ENCODE data around the gene GPR108. TPM values are rescaled to one million over a fixed set of nuclear protein-coding genes. Genes with fewer than 3 reads are reported as not detected.
"Not testable (repeated sequence)": the region's sequence is repeated elsewhere in the genome, so short reads cannot be mapped to it uniquely, and the experiment has no call there.

Gene GPR108
- total RNA-seq: 14.6 TPM

GRCh38 chr19:6737284-6737872, at the start of gene GPR108:
Gene GPR108 (minus strand): TSS chr19:6737580. CDS start chr19:6737576, 4 bp downstream.
- H3K27me3 ChIP-seq (ENCODE audit: control insufficient read depth in 3 of 3, insufficient read depth in 3 of 3, low read length in 3 of 3): no peaks in the 10 kb centered on the region
- H3K9ac ChIP-seq (ENCODE audit: low read depth in 1 of 3, low read length in 3 of 3): peak within 1 kb of the TSS; percentile 84 to 91 (median 89)
- peaks cover 37 to 43% (median 38%) of the 10 kb centered on the region in 3 donors for H3K4me1 ChIP-seq (ENCODE audit: control insufficient read depth in 3 of 3, insufficient read depth in 3 of 3, low read length in 3 of 3)
- no peaks in the 10 kb centered on the region for H3K9me3 ChIP-seq (ENCODE audit: control insufficient read depth in 3 of 3, low read length in 3 of 3)
- H3K36me3 ChIP-seq (ENCODE audit: control insufficient read depth in 3 of 3, insufficient read depth in 3 of 3, low read length in 3 of 3): peaks cover 10 to 13% (median 12%) of the 10 kb centered on the region in 3 donors
- H3K27ac ChIP-seq (ENCODE audit: low read depth, low read length): peak within 1 kb of the TSS; percentile 99
- peak within 1 kb of the TSS; percentile 82 to 86 (median 83) for H3K4me3 ChIP-seq (ENCODE audit: low read length in 3 of 3)

DNA sequence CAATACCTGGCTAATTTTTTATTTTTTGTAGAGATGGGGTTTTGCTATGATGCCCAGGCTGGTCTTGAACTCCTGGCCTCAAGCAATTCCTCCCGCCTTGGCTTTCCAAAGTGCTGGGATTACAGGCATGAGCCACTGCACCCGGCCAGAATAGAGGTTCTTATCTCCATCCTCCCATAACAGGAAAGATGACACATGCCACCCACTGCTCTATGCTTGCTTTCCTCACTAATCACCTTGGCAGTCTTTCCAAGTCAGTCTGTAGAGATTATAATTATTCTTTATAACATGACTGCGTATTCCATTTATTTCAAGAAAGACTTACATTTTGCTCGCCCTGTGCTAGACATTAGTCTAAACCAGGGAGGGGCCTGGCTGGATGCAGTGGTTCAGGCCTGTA, 41.8 kb upstream of the GPR108 start:
- Histone ChIP-seq H3K9ac (ENCODE audit: low read depth in 1 of 3, low read length in 3 of 3) (no peak overlapping the region), H3K27ac (ENCODE audit: low read depth, low read length) (no peak overlapping the region), H3K4me1 (ENCODE audit: control insufficient read depth in 3 of 3, insufficient read depth in 3 of 3, low read length in 3 of 3) (no peaks in the 10 kb centered on the region), H3K9me3 (ENCODE audit: control insufficient read depth in 3 of 3, low read length in 3 of 3) (no peaks in the 10 kb centered on the region), H3K36me3 (ENCODE audit: control insufficient read depth in 3 of 3, insufficient read depth in 3 of 3, low read length in 3 of 3) (no peaks in the 10 kb centered on the region), H3K4me3 (ENCODE audit: low read length in 3 of 3) (no peak overlapping the region), H3K27me3 (ENCODE audit: control insufficient read depth in 3 of 3, insufficient read depth in 3 of 3, low read length in 3 of 3) (no peaks in the 10 kb centered on the region)

GRCh38 chr19:6778386-6778785, 41.0 kb upstream of the GPR108 start:
- H3K4me1 ChIP-seq (ENCODE audit: control insufficient read depth in 3 of 3, insufficient read depth in 3 of 3, low read length in 3 of 3): no peaks in the 10 kb centered on the region

GRCh38 chr19:6777434-6777833, 40.1 kb upstream of the GPR108 start:
- H3K27ac ChIP-seq (ENCODE audit: low read depth, low read length): no peak overlapping the region
- no peaks in the 10 kb centered on the region for H3K9me3 ChIP-seq (ENCODE audit: control insufficient read depth in 3 of 3, low read length in 3 of 3)
- H3K27me3 ChIP-seq (ENCODE audit: control insufficient read depth in 3 of 3, insufficient read depth in 3 of 3, low read length in 3 of 3): peaks cover 0 to 5% (median 3%) of the 10 kb centered on the region in 3 donors
- H3K9ac ChIP-seq (ENCODE audit: low read depth in 1 of 3, low read length in 3 of 3): no peak overlapping the region
- H3K36me3 ChIP-seq (ENCODE audit: control insufficient read depth in 3 of 3, insufficient read depth in 3 of 3, low read length in 3 of 3): no peaks in the 10 kb centered on the region
- no peaks in the 10 kb centered on the region for H3K4me1 ChIP-seq (ENCODE audit: control insufficient read depth in 3 of 3, insufficient read depth in 3 of 3, low read length in 3 of 3)
- no peak overlapping the region for H3K4me3 ChIP-seq (ENCODE audit: low read length in 3 of 3)

More at GRCh38 chr19:6778386-6778785, 41.0 kb upstream of the GPR108 start:
- no peak overlapping the region for H3K9ac ChIP-seq (ENCODE audit: low read depth in 1 of 3, low read length in 3 of 3)
- H3K9me3 ChIP-seq (ENCODE audit: control insufficient read depth in 3 of 3, low read length in 3 of 3): no peaks in the 10 kb centered on the region
- H3K27ac ChIP-seq (ENCODE audit: low read depth, low read length): no peak overlapping the region
- no peaks in the 10 kb centered on the region for H3K27me3 ChIP-seq (ENCODE audit: control insufficient read depth in 3 of 3, insufficient read depth in 3 of 3, low read length in 3 of 3)
- no peak overlapping the region for H3K4me3 ChIP-seq (ENCODE audit: low read length in 3 of 3)
- no peaks in the 10 kb centered on the region for H3K36me3 ChIP-seq (ENCODE audit: control insufficient read depth in 3 of 3, insufficient read depth in 3 of 3, low read length in 3 of 3)

- Histone ChIP-seq H3K27ac (ENCODE audit: low read depth, low read length) (no peak overlapping the region), H3K4me1 (ENCODE audit: control insufficient read depth in 3 of 3, insufficient read depth in 3 of 3, low read length in 3 of 3) (no peaks in the 10 kb centered on the region), H3K27me3 (ENCODE audit: control insufficient read depth in 3 of 3, insufficient read depth in 3 of 3, low read length in 3 of 3) (peaks cover 0 to 7% (median 3%) of the 10 kb centered on the region in 3 donors), H3K4me3 (ENCODE audit: low read length in 3 of 3) (no peak overlapping the region), H3K9me3 (ENCODE audit: control insufficient read depth in 3 of 3, low read length in 3 of 3) (no peaks in the 10 kb centered on the region), H3K9ac (ENCODE audit: low read depth in 1 of 3, low read length in 3 of 3) (no peak overlapping the region), H3K36me3 (ENCODE audit: control insufficient read depth in 3 of 3, insufficient read depth in 3 of 3, low read length in 3 of 3) (no peaks in the 10 kb centered on the region)
Measured at GRCh38 chr19:6776999-6777398, 39.6 kb upstream of the GPR108 start.

DNA sequence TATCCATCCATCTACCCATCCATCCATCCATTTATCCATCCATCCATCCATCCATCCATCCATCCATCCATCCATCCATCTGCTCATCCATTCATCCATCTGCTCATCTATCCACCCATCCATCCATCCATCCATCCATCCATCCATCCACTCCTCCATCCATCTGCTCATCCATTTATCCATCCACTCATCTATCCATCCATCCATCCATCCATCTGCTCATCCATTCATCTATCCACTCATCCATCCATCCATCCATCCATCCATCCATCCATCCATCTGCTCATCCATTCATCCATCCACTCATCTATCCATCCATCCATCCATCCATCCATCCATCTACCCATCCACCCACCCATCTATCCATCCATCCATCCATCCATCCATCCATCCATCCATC, 38.7 kb upstream of the GPR108 start:
- not testable (repeated sequence) for H3K4me1 ChIP-seq (ENCODE audit: control insufficient read depth in 3 of 3, insufficient read depth in 3 of 3, low read length in 3 of 3); H3K4me3 ChIP-seq (ENCODE audit: low read length in 3 of 3); H3K36me3 ChIP-seq (ENCODE audit: control insufficient read depth in 3 of 3, insufficient read depth in 3 of 3, low read length in 3 of 3); H3K27ac ChIP-seq (ENCODE audit: low read depth, low read length); H3K9ac ChIP-seq (ENCODE audit: low read depth in 1 of 3, low read length in 3 of 3); H3K9me3 ChIP-seq (ENCODE audit: control insufficient read depth in 3 of 3, low read length in 3 of 3)
- H3K27me3 ChIP-seq (ENCODE audit: control insufficient read depth in 3 of 3, insufficient read depth in 3 of 3, low read length in 3 of 3): peaks cover 0 to 11% (median 3%) of the 10 kb centered on the region in 3 donors

GRCh38 chr19:6774821-6775707, 37.7 kb upstream of the GPR108 start:
- no peak overlapping the region for H3K4me3 ChIP-seq (ENCODE audit: low read length in 3 of 3)
- no peaks in the 10 kb centered on the region for H3K9me3 ChIP-seq (ENCODE audit: control insufficient read depth in 3 of 3, low read length in 3 of 3)
- H3K27me3 ChIP-seq (ENCODE audit: control insufficient read depth in 3 of 3, insufficient read depth in 3 of 3, low read length in 3 of 3): peaks cover 0 to 11% (median 3%) of the 10 kb centered on the region in 3 donors
- no peak overlapping the region for H3K9ac ChIP-seq (ENCODE audit: low read depth in 1 of 3, low read length in 3 of 3)
- no peak overlapping the region for H3K27ac ChIP-seq (ENCODE audit: low read depth, low read length)
- H3K36me3 ChIP-seq (ENCODE audit: control insufficient read depth in 3 of 3, insufficient read depth in 3 of 3, low read length in 3 of 3): no peaks in the 10 kb centered on the region
- H3K4me1 ChIP-seq (ENCODE audit: control insufficient read depth in 3 of 3, insufficient read depth in 3 of 3, low read length in 3 of 3): no peaks in the 10 kb centered on the region

DNA sequence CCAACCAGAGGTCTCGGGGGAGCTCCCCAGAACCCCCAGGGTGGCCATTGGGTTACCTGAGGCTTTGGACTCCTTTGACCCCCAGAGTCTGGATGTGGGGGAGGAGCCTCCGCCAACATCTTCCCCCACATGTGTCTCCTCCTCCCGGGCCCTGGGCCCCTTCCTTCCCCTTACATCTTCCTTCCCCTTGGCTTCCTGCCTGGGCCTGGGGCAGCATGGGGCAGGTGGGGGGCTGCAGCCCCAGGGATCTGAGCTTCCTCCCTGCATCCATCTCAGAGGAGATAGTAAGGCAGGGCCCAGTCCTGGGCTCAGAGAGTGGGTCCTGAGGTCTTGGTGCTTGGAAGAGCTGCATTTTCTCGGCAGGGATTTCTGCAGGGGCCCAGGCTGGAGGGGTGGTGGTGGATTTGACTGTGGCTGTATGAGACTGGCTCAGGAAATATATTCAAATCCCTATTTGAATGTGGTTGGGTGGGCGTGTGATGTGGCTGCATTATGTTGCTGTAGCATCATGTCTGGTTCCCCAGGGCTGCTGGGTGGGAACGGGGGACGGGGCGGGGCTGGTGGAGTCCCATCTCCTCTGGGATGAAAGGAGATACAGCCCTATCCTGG, 36.0 kb upstream of the GPR108 start:
- Histone ChIP-seq H3K36me3 (ENCODE audit: control insufficient read depth in 3 of 3, insufficient read depth in 3 of 3, low read length in 3 of 3) (no peaks in the 10 kb centered on the region), H3K4me1 (ENCODE audit: control insufficient read depth in 3 of 3, insufficient read depth in 3 of 3, low read length in 3 of 3) (no peaks in the 10 kb centered on the region), H3K27ac (ENCODE audit: low read depth, low read length) (peak overlapping the region; percentile 25), H3K9ac (ENCODE audit: low read depth in 1 of 3, low read length in 3 of 3) (no peak overlapping the region), H3K27me3 (ENCODE audit: control insufficient read depth in 3 of 3, insufficient read depth in 3 of 3, low read length in 3 of 3) (peaks cover 0 to 14% (median 5%) of the 10 kb centered on the region in 3 donors), H3K4me3 (ENCODE audit: low read length in 3 of 3) (peak overlapping the region in 1 of 3 donors; percentile 31), H3K9me3 (ENCODE audit: control insufficient read depth in 3 of 3, low read length in 3 of 3) (no peaks in the 10 kb centered on the region)

DNA sequence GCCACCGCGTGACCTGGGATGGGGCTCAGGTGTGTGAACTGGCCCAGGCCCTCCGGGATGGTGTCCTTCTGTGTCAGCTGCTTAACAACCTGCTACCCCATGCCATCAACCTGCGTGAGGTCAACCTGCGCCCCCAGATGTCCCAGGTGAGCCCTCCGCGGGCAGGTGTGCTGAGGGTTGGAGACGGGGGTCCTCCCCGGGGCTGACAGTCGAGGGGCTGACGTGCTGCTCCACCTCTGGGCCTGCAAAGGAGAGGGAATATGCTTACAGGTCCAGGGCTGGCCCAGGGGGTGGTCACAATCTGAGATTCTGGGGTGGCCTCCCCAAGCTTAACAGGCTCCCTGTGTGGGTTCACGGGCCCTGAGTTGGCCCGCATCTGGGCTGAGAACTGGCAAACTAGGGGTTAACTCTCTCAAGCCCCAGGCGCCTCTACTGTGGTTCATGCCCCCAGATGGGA, 35.5 kb upstream of the GPR108 start:
- no peaks in the 10 kb centered on the region for H3K36me3 ChIP-seq (ENCODE audit: control insufficient read depth in 3 of 3, insufficient read depth in 3 of 3, low read length in 3 of 3)
- no peak overlapping the region for H3K9ac ChIP-seq (ENCODE audit: low read depth in 1 of 3, low read length in 3 of 3)
- H3K27ac ChIP-seq (ENCODE audit: low read depth, low read length): peak overlapping the region; percentile 25
- H3K4me1 ChIP-seq (ENCODE audit: control insufficient read depth in 3 of 3, insufficient read depth in 3 of 3, low read length in 3 of 3): no peaks in the 10 kb centered on the region
- H3K27me3 ChIP-seq (ENCODE audit: control insufficient read depth in 3 of 3, insufficient read depth in 3 of 3, low read length in 3 of 3): peaks cover 0 to 15% (median 10%) of the 10 kb centered on the region in 3 donors
- no peaks in the 10 kb centered on the region for H3K9me3 ChIP-seq (ENCODE audit: control insufficient read depth in 3 of 3, low read length in 3 of 3)
- peak overlapping the region in 2 of 3 donors; percentile 31 to 38 for H3K4me3 ChIP-seq (ENCODE audit: low read length in 3 of 3)
